Measurements from ENCODE around the gene TRPC3.

Gene TRPC3

DNA sequence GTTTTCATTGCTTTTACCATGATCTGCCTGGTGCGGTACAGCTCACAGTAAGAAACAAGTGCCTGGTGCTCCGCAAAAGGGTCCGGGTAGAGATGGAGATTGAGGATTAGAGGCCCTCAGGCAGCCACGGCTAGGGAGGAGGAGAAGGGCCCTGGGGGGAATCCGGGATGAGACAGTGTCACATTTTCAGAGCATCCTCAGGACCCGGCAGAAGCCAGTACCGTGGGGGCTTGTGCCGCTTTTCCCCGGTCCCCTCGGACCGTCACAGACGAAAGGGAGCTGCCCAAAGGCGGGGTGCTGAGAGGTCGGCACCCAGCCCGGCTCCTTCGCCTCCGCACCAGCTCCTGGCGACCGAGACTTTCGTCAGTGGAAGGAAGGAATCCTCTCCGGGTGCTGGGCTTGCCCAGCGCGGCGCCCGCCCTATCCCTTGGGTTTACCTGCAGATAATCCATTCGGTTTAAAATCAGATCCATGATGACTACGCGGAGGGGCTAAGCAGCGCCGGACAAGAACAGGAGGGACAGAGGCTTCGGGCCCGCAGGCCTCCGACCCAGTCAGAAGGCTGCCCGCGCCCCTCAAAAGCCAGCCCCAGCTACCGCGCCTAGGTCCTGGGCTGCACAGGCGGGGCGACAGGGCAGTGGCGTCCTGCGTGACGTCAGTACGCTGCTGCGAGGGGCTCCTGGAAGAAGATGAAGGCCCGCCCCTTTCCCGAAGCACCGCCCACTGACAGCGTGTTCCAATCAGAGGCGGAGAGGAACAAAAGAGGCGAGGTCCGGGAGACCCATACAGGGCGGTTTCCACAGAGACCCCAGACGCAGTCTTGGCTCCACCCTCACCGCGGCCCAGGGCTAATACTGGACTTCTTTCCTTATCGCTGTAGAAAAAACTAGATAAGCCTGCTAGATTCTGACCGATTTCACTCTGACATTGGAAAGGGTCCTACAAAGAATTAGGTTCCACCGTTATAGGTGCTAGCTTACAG lies 81.7 kb downstream of the TRPC3 start, which contains the start of gene BBS7:
Gene BBS7, minus strand, starts transcription at position 634 of the 982 bp plus-strand sequence. Its CDS starts 161 bp downstream, at position 473.
- peak; percentile 99 for ATAC-seq

DNA sequence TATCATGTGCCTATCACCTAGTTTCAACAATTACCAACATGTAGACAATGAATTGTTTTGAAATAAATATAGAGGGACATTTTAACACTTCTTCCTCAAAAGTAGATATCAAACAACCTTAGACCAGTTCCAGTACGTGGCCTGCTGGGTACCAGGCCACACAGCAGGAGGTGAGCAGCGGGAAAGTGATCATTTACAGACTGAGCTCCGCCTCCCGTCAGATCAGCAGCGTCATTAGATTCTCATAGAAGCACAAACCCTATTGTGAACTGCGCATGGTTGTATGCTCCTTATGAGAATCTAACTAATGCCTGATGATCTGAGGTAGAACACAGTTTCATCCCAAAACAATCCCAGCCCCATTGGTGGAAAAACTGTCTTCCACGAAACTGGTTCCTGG lies 88.1 kb downstream of the TRPC3 start:
- ATAC-seq = no peak

- no peak for ATAC-seq
Measured at GRCh38 chr4:121861426-121861825, 90.4 kb downstream of the TRPC3 start.

GRCh38 chr4:121860121-121860520 lies 91.7 kb downstream of the TRPC3 start:
- no peak for ATAC-seq

- no peak for ATAC-seq
Measured at GRCh38 chr4:121851354-121851753, 100.5 kb downstream of the TRPC3 start.

GRCh38 chr4:121846662-121847061 lies 105.2 kb downstream of the TRPC3 start:
- ATAC-seq = no peak

DNA sequence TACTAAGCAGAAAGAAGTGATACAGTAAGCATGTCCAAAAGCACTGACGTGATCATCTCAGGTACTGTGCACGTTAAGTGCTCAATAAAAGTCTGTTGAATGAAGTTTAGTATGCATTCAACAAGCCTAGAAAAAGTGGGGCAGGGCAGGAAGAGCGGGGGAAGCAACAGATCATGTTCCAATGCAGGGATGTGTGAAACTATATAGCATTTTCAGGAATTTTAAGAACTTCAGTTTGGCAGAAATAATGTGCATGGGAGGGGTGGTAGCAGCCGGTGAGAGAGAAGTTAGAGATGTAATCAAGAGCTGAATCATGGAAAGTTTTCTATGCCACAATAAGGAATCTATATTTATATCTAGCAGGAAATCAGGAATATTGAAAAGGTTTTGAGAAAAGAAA lies 109.0 kb downstream of the TRPC3 start:
- no peak for ATAC-seq

- ATAC-seq = no peak
Measured at GRCh38 chr4:121838136-121838535, 113.7 kb downstream of the TRPC3 start.

DNA sequence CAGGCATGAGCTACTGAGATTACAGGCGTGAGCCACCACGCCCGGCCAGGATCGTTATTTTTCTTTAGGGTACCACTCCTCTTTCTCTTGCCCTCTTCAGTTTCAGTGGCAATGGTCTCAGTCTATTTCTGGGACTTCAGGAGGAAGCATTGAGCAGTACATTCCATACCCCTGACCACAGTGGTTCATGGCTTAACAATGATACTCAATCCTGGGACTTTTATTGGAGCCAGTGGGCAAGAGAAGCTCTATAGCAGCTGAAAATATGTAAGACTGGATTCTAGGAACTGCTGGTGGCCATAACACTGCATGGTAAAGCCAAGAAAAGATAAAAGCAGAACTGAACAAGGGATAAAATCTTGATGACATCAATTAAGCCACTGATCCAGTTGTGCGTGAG lies 122.3 kb downstream of the TRPC3 start:
- ATAC-seq = no peak
